ENCODE data around the gene IFNG.
A peak's percentile ranks its signal among the peaks of the same experiment; 100 is the strongest.

The IFNG gene

DNA sequence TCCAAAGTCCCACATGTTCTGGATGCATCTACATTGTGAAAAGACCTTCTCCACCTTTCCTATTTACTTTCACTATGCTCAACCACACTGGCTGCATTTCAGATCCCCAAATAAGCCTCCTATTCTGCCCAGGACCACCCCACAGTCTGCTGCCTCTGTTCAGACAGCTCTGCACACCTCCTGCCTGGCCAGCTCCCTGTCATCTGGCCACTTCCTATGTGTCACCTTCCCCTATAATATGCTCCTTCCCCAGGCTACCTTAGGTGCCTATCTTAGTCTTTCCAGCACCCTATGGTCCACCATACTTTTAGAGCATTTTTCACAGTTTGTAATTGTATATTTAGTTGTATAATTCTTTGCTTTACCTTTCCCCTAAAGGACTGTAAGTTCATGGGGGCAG is 50.5 kb downstream of the IFNG start:
- no peak for DNase-seq (ENCODE audit: low read depth)
- TF ChIP-seq, protein P1, sequence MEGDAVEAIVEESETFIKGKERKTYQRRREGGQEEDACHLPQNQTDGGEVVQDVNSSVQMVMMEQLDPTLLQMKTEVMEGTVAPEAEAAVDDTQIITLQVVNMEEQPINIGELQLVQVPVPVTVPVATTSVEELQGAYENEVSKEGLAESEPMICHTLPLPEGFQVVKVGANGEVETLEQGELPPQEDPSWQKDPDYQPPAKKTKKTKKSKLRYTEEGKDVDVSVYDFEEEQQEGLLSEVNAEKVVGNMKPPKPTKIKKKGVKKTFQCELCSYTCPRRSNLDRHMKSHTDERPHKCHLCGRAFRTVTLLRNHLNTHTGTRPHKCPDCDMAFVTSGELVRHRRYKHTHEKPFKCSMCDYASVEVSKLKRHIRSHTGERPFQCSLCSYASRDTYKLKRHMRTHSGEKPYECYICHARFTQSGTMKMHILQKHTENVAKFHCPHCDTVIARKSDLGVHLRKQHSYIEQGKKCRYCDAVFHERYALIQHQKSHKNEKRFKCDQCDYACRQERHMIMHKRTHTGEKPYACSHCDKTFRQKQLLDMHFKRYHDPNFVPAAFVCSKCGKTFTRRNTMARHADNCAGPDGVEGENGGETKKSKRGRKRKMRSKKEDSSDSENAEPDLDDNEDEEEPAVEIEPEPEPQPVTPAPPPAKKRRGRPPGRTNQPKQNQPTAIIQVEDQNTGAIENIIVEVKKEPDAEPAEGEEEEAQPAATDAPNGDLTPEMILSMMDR (conservative IDR thresholded peaks at IDR 0.05; ENCODE audit: low read depth, low read length), result no peak

DNA sequence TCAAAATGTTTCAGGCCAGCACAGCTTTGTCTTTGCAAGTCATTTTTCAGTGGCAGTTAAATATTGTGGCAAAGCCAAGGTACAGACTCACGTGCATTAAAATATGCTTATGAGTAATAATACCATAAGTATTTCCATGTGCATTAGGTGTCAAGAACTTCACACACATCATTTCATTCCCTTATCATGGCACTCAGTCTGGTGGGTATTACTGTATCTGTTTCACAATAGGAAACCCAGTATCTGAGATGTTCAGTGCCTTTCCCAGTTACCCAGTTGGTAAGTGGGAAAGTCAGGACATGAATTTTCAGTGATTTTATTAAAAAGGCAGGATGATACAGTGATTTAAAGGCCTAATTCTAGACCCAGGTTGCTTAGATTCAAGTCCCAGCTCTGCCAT is 52.9 kb downstream of the IFNG start:
- DNase-seq (ENCODE audit: low read depth), result no peak
- TF ChIP-seq, protein P1 (conservative IDR thresholded peaks at IDR 0.05; ENCODE audit: low read depth, low read length), result no peak
- no peak overlapping the region for H3K4me3 ChIP-seq (ENCODE audit: low read depth, low read length)

More for the DNA sequence above, 50.5 kb downstream of the IFNG start:
- H3K4me3 ChIP-seq (ENCODE audit: low read depth, low read length), result no peak overlapping the region

DNA sequence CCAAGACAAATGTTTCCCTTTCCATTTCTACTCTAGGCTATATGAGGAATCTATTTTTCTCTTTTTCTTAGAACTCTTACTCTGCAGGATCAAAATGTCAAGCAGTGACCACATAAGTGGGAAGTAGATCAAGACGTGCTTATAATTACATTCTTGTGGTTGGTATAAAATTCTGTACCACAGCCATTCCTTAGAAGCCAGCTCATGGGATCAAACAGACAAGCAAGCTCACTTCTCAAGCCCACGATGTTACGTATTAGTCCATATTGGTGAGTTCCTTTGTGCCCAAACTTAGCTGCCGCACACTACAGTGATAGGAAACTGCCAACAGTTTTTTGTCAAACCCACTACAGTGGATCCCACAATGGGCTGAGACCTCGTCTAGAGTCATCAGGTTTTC is 53.4 kb downstream of the IFNG start:
- H3K4me3 ChIP-seq (ENCODE audit: low read depth, low read length), result no peak overlapping the region
- TF ChIP-seq, protein P1 (conservative IDR thresholded peaks at IDR 0.05; ENCODE audit: low read depth, low read length), result no peak
- DNase-seq (ENCODE audit: low read depth), result peak; percentile 54
